Nucleus accumbens (tissue), 56 donors: ENCODE data around the gene NUDT9.
"Not testable (repeated sequence)": the region's sequence is repeated elsewhere in the genome, so short reads cannot be mapped to it uniquely, and the experiment has no call there.

ENCODE experiments used
- DNase-seq, 56 donors: peaks; one replicate each; lab custom pipeline; 2025; lab: John Stamatoyannopoulos, UW

The NUDT9 gene

GRCh38 chr4:87446375-87446774 lies 24.0 kb downstream of the NUDT9 start:
- DNase-seq, result not testable (repeated sequence)

GRCh38 chr4:87451537-87451936 lies 29.2 kb downstream of the NUDT9 start:
- no peak for DNase-seq

GRCh38 chr4:87458913-87459312 lies 36.5 kb downstream of the NUDT9 start:
- DNase-seq, result no peak

GRCh38 chr4:87461281-87461700 lies 38.9 kb downstream of the NUDT9 start:
- DNase-seq, result no peak

GRCh38 chr4:87462102-87462501 lies 39.7 kb downstream of the NUDT9 start:
- no peak for DNase-seq

- no peak for DNase-seq
These were observed 43.5 kb downstream of the NUDT9 start for GRCh38 chr4:87465739-87466366.

GRCh38 chr4:87469390-87469789 lies 47.0 kb downstream of the NUDT9 start:
- DNase-seq, result no peak

GRCh38 chr4:87476934-87477333 lies 54.6 kb downstream of the NUDT9 start:
- no peak for DNase-seq

GRCh38 chr4:87478732-87479250 lies 56.4 kb downstream of the NUDT9 start:
- DNase-seq, result no peak

- no peak for DNase-seq
These were observed 59.0 kb downstream of the NUDT9 start for GRCh38 chr4:87481377-87481776.

- DNase-seq, result not testable (repeated sequence)
These were observed 60.9 kb downstream of the NUDT9 start for GRCh38 chr4:87483247-87483646.

GRCh38 chr4:87488666-87489065 lies 66.3 kb downstream of the NUDT9 start:
- not testable (repeated sequence) for DNase-seq

GRCh38 chr4:87489678-87490077 lies 67.3 kb downstream of the NUDT9 start:
- no peak for DNase-seq

- DNase-seq, result no peak
These were observed 68.4 kb downstream of the NUDT9 start for GRCh38 chr4:87490664-87491369.

- DNase-seq, result no peak
These were observed 69.1 kb downstream of the NUDT9 start for GRCh38 chr4:87491436-87491835.

- DNase-seq, result not testable (repeated sequence)
These were observed 69.5 kb downstream of the NUDT9 start for GRCh38 chr4:87491851-87492250.

GRCh38 chr4:87493115-87493514 lies 70.7 kb downstream of the NUDT9 start:
- no peak for DNase-seq

GRCh38 chr4:87497159-87497558 lies 74.8 kb downstream of the NUDT9 start:
- DNase-seq, result no peak

GRCh38 chr4:87497578-87497977 lies 75.2 kb downstream of the NUDT9 start:
- DNase-seq, result no peak

- no peak for DNase-seq
These were observed 76.1 kb downstream of the NUDT9 start for GRCh38 chr4:87498446-87498900.

GRCh38 chr4:87499403-87500091 lies 77.2 kb downstream of the NUDT9 start:
- DNase-seq, result no peak
